HG02759 (cell line): Measurements from ENCODE around the gene KIAA0040.
"Not testable (repeated sequence)": the region's sequence is repeated elsewhere in the genome, so short reads cannot be mapped to it uniquely, and the experiment has no call there.

Experiments
- ATAC-seq: cut with Tn5 transposase; IDR thresholded peaks from one replicate; pipeline ENCODE4 v1.9.1; 2021; ENCODE audit warnings: mild to moderate bottlenecking, moderate library complexity; ENCODE audit not compliant: unreplicated experiment

The KIAA0040 gene

GRCh38 chr1:175108331-175108820 lies 84.2 kb downstream of the KIAA0040 start:
- not testable (repeated sequence) for ATAC-seq
